ENCODE data around the gene PARD3B. TPM values are rescaled to one million over a fixed set of nuclear protein-coding genes. Genes with fewer than 3 reads are reported as not detected.

Gene PARD3B
- total and polyA plus RNA-seq, 2 of the 4 experiments (the other 2 are of a cell fraction): 3.3 to 15.6 TPM

GRCh38 chr2:204840504-204840903 is 295.2 kb downstream of the PARD3B start:
- no peak overlapping the region for H2AK9ac ChIP-seq (replicated peaks; ENCODE audit: low read depth, low read length, poor library complexity)
- ChIA-PET POLR2A (ENCODE audit: unreplicated experiment) (interaction anchor here (0.5 kb wide), 1 partner anchor 183 kb away, joined by 14 read pairs; no protein-coding TSS in a partner anchor), CTCF (interaction anchor here (0.7 kb wide), 2 partner anchors 85 to 256 kb away, joined by 5 to 7 read pairs; no protein-coding TSS in a partner anchor)
- H2BK15ac ChIP-seq (ENCODE audit: low read depth, low read length): no peak overlapping the region
- no TSS peak for BruUV-seq (replicated peaks)
- H3K9me3 ChIP-seq (ENCODE audit: control insufficient read depth, insufficient read depth, low read length): no peaks in the 10 kb centered on the region
- H3K27me3 ChIP-seq (ENCODE audit: control insufficient read depth, insufficient read depth, low read length): no peaks in the 10 kb centered on the region
- H2AK5ac ChIP-seq (ENCODE audit: low read depth, low read length): no peak overlapping the region
- no peak overlapping the region for H2AFZ ChIP-seq (replicated peaks; ENCODE audit: low read length, poor library complexity)
- DNase-seq: no peak
- no peak overlapping the region for H4K5ac ChIP-seq (ENCODE audit: low read depth, low read length)
- no peak overlapping the region for H2BK20ac ChIP-seq (ENCODE audit: low read depth, low read length)
- H3K27ac ChIP-seq (ENCODE audit: insufficient read depth, low read length): no peak overlapping the region
- peaks cover 4% of the 10 kb centered on the region for H3K9me1 ChIP-seq (ENCODE audit: insufficient read depth, low read length)
- H3K23ac ChIP-seq (ENCODE audit: low read depth, low read length): no peak overlapping the region
- no peak overlapping the region for H4K8ac ChIP-seq (ENCODE audit: low read depth in 2 of 2, low read length in 2 of 2)
- H3K4me1 ChIP-seq (ENCODE audit: control insufficient read depth, insufficient read depth, low read length): peaks cover 5% of the 10 kb centered on the region
- no peak overlapping the region for H2BK5ac ChIP-seq (ENCODE audit: low read depth, low read length, poor library complexity, severe bottlenecking)
- in situ Hi-C loops (cut with MboI; ENCODE audit: low sequenced_read_pairs): no loop called here
- no peak overlapping the region for H3K4ac ChIP-seq (ENCODE audit: low read depth, low read length)
- dilution Hi-C loops (cut with HindIII; ENCODE audit: low sequenced_read_pairs, unreplicated experiment): no loop called here
- peaks cover 8% of the 10 kb centered on the region; the same call in 1 of the 2 replicates for H4K20me1 ChIP-seq (ENCODE audit: insufficient read depth, low read length)
- H2BK120ac ChIP-seq (ENCODE audit: low read depth, low read length): no peak overlapping the region
- H4K91ac ChIP-seq (ENCODE audit: insufficient read depth, low read depth, low read length): no peak overlapping the region
- no CpG with 5 or more reads among the region's 5 CpGs for WGBS, 2 experiments (ENCODE audit: extremely low coverage in 2 of 2, insufficient read length in 1 of 2)
- H3K56ac ChIP-seq (ENCODE audit: extremely low read depth, insufficient read depth, low read length): no peak overlapping the region
- intact Hi-C loops (cut with micrococcal nuclease): loop anchor here (10.0 kb wide), 2 partner anchors 136 to 296 kb away; partner anchors contain the start of gene PARD3B
- no peak overlapping the region for H3K18ac ChIP-seq (ENCODE audit: low read depth, low read length)
- no peak overlapping the region for H3K4me2 ChIP-seq (ENCODE audit: low read depth, low read length)
- peaks cover 8 to 12% of the 10 kb centered on the region in 2 experiments; a peak in 3 of 4 replicates for H3K79me1 ChIP-seq (ENCODE audit: low read depth in 1 of 2, low read length in 2 of 2)
- no peak overlapping the region for H3K14ac ChIP-seq (replicated peaks; ENCODE audit: low read depth, low read length)
- no peaks in the 10 kb centered on the region for H3K36me3 ChIP-seq (ENCODE audit: control insufficient read depth, insufficient read depth, low read length)
- no peak for TF ChIP-seq SMC3 (IDR thresholded peaks at IDR 0.05; ENCODE audit: low read depth, low read length)
- no peak overlapping the region for H3K9ac ChIP-seq (ENCODE audit: low read depth, low read length)
- ATAC-seq (ENCODE audit: low read depth): no peak
- no peak overlapping the region for H3K4me3 ChIP-seq (ENCODE audit: insufficient read depth, low read depth, low read length)
